ENCODE results near the gene FZD4.
"Not testable (repeated sequence)": the region's sequence is repeated elsewhere in the genome, so short reads cannot be mapped to it uniquely, and the experiment has no call there.

Gene FZD4

GRCh38 chr11:86972734-86973133 lies 17.5 kb upstream of the FZD4 start:
- DNase-seq = no peak

DNA sequence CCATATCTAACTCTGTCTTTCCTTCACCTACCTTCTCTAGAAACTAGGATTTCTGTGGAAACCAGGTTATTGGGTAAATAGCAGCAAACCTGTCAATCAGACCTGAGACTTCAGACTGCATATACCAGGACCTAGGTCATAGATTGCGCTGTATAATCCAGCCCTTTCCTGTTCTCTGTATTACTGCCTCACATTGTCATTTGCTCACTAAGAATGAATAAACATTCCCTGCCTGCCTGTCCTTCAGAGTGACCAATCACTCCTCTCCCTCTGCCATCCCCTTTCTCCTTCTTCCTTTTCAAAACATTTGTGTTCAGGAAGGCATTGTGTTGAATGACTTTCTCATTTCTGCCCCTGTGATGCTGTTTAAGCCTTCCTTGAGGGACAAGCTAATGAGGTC lies 14.1 kb upstream of the FZD4 start:
- DNase-seq = no peak

- DNase-seq = not testable (repeated sequence)
Observed at GRCh38 chr11:86967601-86968000, 12.4 kb upstream of the FZD4 start.

DNA sequence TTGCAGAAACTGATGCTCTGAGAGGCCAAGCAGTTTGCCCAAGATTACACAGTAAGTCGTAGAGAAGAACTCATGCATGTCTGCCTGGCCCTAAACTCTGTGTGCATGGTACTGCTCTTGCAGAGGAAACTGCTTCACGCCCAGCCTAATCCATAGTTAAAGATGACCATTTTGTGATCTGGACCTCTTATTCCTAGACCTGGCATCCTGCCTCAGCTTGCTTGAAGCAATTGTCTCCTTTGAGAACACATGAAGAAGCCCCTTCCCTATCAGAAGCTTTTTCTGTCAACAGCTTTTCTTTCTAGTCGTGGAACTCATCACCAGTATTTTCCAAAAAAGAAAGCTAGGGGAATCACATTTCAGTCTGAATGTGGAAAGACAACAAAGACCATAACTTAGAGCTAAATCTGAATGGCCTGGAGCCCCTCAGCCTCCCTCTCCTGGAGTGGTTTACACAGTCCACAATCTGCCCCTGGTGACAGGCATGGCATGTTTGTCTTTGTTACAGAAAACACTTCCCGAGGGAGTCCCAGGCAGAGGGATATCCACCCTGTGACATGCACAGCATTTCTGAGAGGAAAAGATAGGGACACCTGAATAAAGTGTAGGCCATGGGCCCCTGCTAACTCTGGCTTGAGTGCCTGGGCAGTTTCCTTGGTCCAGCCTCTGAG lies 2.9 kb upstream of the FZD4 start:
- DNase-seq = peak; percentile 32

GRCh38 chr11:86956905-86957195 lies 1.7 kb upstream of the FZD4 start:
- no peak for DNase-seq

DNA sequence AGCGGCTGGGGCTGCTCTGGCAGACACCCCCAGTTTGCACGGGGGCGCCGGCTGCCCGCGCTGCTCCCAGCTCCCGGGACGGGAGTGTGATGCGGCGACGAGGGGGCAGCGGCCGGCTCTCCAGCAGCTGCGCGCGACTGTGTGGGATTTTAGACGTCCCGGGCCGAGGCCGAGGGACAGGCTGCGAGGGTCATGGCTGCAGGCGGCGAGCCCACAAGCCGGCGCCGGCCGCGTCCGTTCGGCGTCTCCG lies 159 bp downstream of the FZD4 start:
- peak; percentile 90 for DNase-seq

- no peak for DNase-seq
Observed at GRCh38 chr11:86954269-86955110, 705 bp downstream of the FZD4 start.

- no peak for DNase-seq
Observed at GRCh38 chr11:86952221-86952875, 2.8 kb downstream of the FZD4 start.

DNA sequence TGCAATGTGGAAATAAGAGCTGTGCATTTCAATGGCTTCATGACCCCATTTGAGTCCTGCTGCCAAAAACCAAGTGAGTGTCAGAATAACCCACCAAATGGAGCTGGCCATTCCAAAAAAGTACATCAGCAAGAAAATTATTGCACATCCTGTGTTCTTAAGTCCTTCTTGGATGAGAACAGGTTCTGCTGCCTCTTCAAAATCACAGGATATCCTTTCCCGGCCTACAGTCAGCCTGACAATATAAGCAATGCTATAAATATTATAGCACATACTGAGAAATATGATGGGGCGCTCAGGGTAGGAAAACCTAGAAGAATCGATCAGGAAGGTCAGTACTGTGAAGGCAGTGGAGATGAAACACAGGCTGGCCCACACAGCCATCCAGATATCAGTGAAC lies 3.5 kb downstream of the FZD4 start:
- no peak for DNase-seq

DNA sequence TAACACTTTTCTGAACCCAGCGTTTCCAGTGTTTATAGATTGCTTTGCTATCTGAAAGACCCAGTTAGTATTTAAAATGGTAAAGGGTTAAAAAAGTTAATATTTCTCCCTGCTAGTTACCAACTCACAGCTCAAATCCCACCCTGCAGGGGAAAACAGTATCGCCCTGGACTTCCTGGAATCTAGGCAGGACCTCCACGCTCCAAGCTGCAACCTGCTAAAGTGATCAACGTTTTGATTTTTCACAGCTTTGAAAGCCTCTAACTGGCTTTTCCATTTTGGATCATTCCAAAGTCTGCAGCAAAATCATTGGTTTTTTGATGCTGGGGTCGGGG lies 4.6 kb downstream of the FZD4 start:
- no peak for DNase-seq

DNA sequence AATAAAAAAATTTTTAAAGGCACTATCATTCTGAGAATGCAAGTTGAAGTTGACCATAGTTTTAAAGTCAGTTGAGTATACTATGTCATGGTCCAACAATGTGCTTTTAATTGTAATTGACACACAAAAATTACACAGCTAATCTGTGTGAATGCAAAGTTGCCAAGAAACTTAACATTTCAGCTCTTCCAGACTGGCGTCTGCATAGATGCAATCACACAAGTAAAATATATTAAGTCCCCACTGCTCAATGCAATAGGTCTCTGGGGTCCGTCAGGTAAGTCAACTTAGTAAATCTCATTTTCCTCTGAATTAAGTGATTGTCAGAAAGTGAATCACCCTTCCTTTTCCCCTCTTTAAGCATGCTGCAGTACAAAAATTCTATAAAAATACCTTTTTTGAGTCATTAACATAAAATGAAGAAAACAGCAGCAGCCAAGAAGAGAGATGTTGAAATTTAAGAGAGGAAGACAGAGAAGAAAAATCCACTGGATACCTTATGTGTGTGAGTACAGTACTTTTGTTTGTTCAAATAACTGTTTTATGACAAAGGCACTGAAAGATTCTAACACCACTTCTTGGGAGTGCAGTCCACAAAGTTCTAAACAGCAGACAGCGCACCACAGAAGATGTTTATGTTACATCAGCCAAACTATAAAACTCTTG lies 5.1 kb downstream of the FZD4 start:
- DNase-seq = no peak

DNA sequence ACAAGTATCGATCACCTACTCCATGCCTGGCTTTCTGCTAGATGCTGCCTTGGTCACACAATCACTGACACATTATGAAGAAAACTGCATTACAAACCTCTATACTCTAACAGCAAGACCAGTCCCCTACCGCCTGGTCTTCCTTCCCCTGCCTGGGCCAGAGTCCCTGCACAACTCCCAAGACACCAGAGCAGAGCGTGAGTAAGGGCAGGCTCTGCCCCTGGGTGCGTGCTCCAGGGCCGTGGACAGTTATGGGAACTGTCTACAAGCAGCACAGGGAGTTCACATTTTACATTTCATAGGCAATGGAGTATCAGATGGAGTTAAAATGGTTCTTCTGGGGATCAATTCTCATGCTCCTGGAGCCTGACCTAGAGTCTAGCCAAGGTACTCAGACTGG lies 6.5 kb downstream of the FZD4 start:
- DNase-seq = no peak

DNA sequence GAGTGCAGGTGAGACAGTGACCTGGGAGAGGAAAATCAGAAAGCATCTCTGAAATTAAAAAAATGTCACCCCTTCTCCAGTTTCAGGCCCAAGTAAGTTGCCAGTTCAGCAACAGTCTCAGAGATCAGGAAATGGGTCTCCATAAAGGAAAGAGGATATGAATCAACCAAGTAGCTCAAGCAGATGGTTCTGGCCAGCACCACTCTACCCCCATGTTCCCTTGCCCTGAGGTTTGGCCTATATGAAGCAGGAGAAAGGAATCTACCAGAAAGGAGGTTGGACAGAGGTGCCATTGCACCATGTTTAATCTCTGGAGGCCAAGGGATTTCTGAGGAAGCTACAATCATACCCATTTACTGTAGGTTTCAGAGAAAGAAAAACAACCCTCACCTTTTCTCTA lies 7.7 kb downstream of the FZD4 start:
- DNase-seq = no peak

DNA sequence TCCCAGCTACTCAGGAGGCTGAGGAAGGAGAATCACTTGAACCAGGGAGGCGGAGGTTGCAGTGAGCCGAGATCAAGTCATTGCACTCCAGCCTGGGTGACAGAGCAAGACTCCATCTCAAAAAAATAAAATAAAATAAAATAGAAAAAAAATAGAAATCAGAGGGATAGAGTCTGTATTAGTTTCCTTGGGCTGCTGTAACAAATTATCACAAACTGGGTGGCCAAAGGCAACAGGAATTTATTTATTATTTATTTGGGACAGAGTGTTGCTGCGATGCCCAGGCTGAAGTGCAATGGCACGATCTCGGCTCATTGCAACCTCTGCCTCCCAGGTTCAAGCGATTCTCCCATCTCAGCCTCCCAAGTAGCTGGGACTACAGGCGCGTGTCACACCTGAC lies 11.7 kb downstream of the FZD4 start:
- not testable (repeated sequence) for DNase-seq

DNA sequence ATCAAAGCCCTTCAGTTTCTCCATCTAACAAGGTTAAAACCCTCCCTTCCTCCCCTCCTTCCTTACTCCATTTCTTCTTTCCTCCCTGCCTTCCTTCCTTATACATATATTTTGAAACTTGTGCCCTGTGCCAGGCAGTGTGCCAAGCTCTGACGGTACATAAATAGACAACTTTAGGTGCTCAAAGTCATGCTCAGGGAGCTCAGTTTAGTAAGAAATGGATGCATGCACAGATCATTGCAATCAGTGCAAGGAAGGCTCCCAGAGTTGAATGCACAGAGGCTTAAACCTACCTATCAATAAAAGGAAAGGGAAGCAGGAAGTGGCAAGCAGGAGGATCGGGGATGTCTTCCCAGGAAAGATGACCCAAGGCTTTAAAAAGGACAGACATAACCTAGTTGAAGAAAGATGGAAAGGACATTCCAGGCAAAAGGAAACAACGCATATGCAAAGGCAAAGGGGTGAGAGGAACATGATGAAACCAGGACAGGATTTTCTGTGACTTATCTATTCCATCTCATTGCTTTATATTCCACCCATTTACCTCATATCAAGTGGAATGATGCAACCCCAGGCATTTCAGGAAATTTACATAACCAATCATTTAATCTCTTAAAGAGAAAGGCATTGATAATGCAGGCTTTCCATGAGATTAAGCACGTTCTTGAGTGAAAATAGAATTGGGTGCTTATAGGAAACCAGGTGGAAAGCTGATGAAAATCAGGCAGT lies 13.2 kb downstream of the FZD4 start:
- DNase-seq = no peak

GRCh38 chr11:86941077-86941870 lies 13.9 kb downstream of the FZD4 start:
- no peak for DNase-seq

GRCh38 chr11:86940122-86940777 lies 14.9 kb downstream of the FZD4 start:
- no peak for DNase-seq

- peak; percentile 44 for DNase-seq
Observed at GRCh38 chr11:86938900-86939880, 16.0 kb downstream of the FZD4 start.

DNA sequence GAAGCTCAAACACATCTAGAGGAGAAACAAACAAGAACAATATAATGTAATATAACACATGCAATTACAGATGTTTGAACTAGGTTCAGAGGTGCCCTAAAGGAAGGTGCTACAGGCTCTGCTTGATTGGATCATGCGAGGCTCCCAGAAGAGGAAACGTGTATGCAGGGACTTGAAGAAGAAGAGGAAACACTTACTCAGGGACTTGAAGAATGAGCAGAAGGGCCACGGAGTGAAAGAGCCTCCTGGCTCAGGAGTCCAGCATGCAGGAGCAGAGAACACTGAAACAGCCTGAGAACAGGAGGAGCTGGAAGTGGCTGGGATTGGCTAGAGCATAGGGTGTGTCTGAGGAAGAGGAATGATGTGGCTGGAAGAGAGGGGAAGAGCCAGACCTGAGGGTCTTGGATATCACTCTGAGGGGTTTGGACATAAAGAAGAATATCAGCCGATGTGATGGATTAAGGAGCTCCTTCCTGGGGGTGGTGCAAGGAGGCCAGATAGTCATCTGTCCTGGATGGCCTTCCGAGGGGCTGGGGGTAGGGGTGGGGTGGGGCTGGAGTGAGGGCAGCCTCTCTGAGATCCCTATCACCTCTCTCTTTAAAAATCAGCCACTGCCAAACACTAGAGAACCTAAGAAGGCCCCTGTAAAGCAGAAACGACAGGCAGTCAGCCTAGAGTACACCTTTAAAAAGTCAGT lies 16.8 kb downstream of the FZD4 start:
- no peak for DNase-seq

GRCh38 chr11:86937193-86937806 lies 17.9 kb downstream of the FZD4 start:
- DNase-seq = not testable (repeated sequence)
